Keratinocyte (primary cell): Measurements from ENCODE around the gene GTF2H4. TPM values are rescaled to one million over a fixed set of nuclear protein-coding genes. Genes with fewer than 3 reads are reported as not detected.

Experiments used
- DNase-seq: peaks from one replicate; pipeline ENCODE4 v3.0.0-alpha.2; 2011; ENCODE audit warnings: low read depth, missing footprints, low spot score
- FAIRE-seq: peaks from 2 replicates; lab custom pipeline; 2011; peaks lifted over from hg19 to GRCh38; lab: Jason Lieb, UNC
- H2AFZ ChIP-seq: 2 replicates; pipeline ENCODE4 v1.6.0; 2012; ENCODE audit warnings: low read length, control low read depth, inconsistent platforms; ENCODE audit not compliant: control insufficient read depth
- H3K27ac ChIP-seq: 2 replicates; pipeline ENCODE4 v1.5.1; 2011; ENCODE audit warnings: low read length; ENCODE audit not compliant: control insufficient read depth, insufficient read depth
- H3K27me3 ChIP-seq: 3 replicates; pipeline ENCODE4 v1.6.0; 2011; ENCODE audit warnings: low read length; ENCODE audit not compliant: control insufficient read depth, insufficient read depth; ENCODE audit errors: extremely low read depth
- H3K36me3 ChIP-seq, 2 experiments: 2 replicates in 1 of 2; 3 replicates in 1 of 2; pipeline ENCODE4 v1.5.1; 2011; ENCODE audit warnings: low read length in 2 of 2, mild to moderate bottlenecking in 1 of 2; ENCODE audit not compliant: control insufficient read depth in 2 of 2, insufficient read depth in 2 of 2; ENCODE audit errors: extremely low read depth in 1 of 2
- H3K4me1 ChIP-seq: 3 replicates; pipeline ENCODE4 v1.5.1; 2011; ENCODE audit warnings: low read length; ENCODE audit not compliant: control insufficient read depth, insufficient read depth; ENCODE audit errors: extremely low read depth
- H3K4me2 ChIP-seq: 3 replicates; pipeline ENCODE4 v1.6.0; 2011; ENCODE audit warnings: low read depth, low read length; ENCODE audit not compliant: control insufficient read depth, insufficient read depth; ENCODE audit errors: extremely low read depth
- H3K4me3 ChIP-seq, 3 experiments: fragments of 200-600 bp in 1 of 3; sonication (generic) in 1 of 3; 2 replicates in 2 of 3; 3 replicates in 1 of 3; pipeline ENCODE4 v1.5.1; 2011 to 2016; ENCODE audit warnings: low read length in 3 of 3, mild to moderate bottlenecking in 3 of 3, control low read depth in 2 of 3, inconsistent platforms in 1 of 3, low read depth in 1 of 3, mixed read lengths in 1 of 3, mixed run types in 1 of 3, moderate library complexity in 1 of 3; ENCODE audit not compliant: control insufficient read depth in 2 of 3, insufficient read depth in 2 of 3; ENCODE audit errors: extremely low read depth in 1 of 3
- H3K79me2 ChIP-seq: 2 replicates; pipeline ENCODE4 v1.6.0; 2012; ENCODE audit warnings: low read length; ENCODE audit not compliant: control insufficient read depth, insufficient read depth
- H3K9ac ChIP-seq: 3 replicates; pipeline ENCODE4 v1.6.0; 2011; ENCODE audit warnings: low read length; ENCODE audit not compliant: control insufficient read depth, insufficient read depth; ENCODE audit errors: extremely low read depth
- H3K9me1 ChIP-seq: 3 replicates; pipeline ENCODE4 v1.6.0; 2011; ENCODE audit warnings: low read length; ENCODE audit not compliant: control insufficient read depth, insufficient read depth; ENCODE audit errors: extremely low read depth
- H3K9me3 ChIP-seq: 2 replicates; pipeline ENCODE4 v1.5.1; 2012; ENCODE audit warnings: low read depth, low read length; ENCODE audit not compliant: control insufficient read depth
- H4K20me1 ChIP-seq: 3 replicates; pipeline ENCODE4 v1.6.0; 2011; ENCODE audit warnings: low read length; ENCODE audit not compliant: control insufficient read depth, insufficient read depth; ENCODE audit errors: extremely low read depth
- EZH2 ChIP-seq: IDR thresholded peaks from one replicate; pipeline ENCODE4 v1.6.1; 2012; ENCODE audit warnings: inconsistent platforms, mild to moderate bottlenecking, low read length, moderate library complexity
- dilution Hi-C: fragments of 300-500 bp; cut with MboI; formaldehyde crosslinking; loops from one replicate; pipeline ENCODE4 v1.7.0; 2020; ENCODE audit warnings: low sequenced_read_pairs; ENCODE audit not compliant: extremely low pct_ligation_motif_present
- polyA plus RNA-seq, 5 experiments: library from polyadenylated mRNA; depleted of rRNA in 3 of 5; stranded (reverse) in 3 of 5; stranded (forward) in 1 of 5; unstranded in 1 of 5; fragments of >200 nt; gene quantifications; 1 replicate in 1 of 5; 2 replicates in 3 of 5; 3 replicates in 1 of 5; pipeline versions ENCODE4 v1.2.1 to v1.2.3, GENCODE V29; 2011 to 2012; ENCODE audit warnings: missing spikeins in 2 of 5, low read depth in 1 of 5, low replicate concordance in 1 of 5
- TF ChIP-seq, protein P1 (sequence below), 3 experiments: IDR thresholded peaks in 1 of 3; conservative IDR thresholded peaks in 1 of 3; optimal IDR thresholded peaks in 1 of 3; 2 replicates in 2 of 3; 3 replicates in 1 of 3; pipeline versions ENCODE3 to v1.5.1; 2011; ENCODE audit warnings: low read length in 3 of 3, mild to moderate bottlenecking in 3 of 3, moderate library complexity in 2 of 3, control low read depth in 1 of 3, inconsistent platforms in 1 of 3; ENCODE audit not compliant: insufficient read depth in 2 of 3; ENCODE audit errors: extremely low read depth in 1 of 3

Gene GTF2H4
- polyA plus RNA-seq, 1 donor (not counting 4 experiments of a cell fraction or from before 2014, with no cell fraction given): 38.7 TPM

DNA sequence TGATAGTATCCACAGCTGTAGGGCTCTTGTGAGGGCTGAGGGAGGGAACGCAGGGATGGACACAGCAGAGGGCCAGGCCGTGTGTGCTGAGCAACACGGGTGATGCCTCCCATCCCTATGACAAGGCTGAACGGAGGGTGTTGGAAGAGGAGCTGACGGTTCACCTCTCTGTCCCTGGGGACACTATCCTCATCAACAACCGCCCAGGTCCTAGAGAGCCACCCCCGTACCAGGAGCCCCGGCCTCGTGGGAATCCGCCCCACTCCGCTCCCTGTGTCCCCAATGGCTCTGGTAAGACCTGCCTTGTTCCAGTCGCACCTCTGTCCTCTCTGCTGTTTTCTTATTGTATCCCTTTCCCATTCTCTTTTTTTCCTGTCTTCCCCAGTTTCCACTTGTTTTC is 13.6 kb upstream of the GTF2H4 start:
- Histone ChIP-seq H4K20me1 (peaks cover 18% of the 10 kb centered on the region), H3K9me3 (no peaks in the 10 kb centered on the region), H3K9me1 (peaks cover 2% of the 10 kb centered on the region), H3K9ac (no peak overlapping the region), H3K4me3 (no peak overlapping the region), H2AFZ (no peak overlapping the region), H3K4me1 (peaks cover 12% of the 10 kb centered on the region), H3K4me2 (no peak overlapping the region), H3K79me2 (peaks cover 46% of the 10 kb centered on the region), H3K27me3 (no peaks in the 10 kb centered on the region), H3K36me3 (peaks cover 73 to 76% of the 10 kb centered on the region in 2 experiments), H3K27ac (no peak overlapping the region)
- dilution Hi-C loops: no loop called here
- no peak for DNase-seq
- TF ChIP-seq, protein P1, sequence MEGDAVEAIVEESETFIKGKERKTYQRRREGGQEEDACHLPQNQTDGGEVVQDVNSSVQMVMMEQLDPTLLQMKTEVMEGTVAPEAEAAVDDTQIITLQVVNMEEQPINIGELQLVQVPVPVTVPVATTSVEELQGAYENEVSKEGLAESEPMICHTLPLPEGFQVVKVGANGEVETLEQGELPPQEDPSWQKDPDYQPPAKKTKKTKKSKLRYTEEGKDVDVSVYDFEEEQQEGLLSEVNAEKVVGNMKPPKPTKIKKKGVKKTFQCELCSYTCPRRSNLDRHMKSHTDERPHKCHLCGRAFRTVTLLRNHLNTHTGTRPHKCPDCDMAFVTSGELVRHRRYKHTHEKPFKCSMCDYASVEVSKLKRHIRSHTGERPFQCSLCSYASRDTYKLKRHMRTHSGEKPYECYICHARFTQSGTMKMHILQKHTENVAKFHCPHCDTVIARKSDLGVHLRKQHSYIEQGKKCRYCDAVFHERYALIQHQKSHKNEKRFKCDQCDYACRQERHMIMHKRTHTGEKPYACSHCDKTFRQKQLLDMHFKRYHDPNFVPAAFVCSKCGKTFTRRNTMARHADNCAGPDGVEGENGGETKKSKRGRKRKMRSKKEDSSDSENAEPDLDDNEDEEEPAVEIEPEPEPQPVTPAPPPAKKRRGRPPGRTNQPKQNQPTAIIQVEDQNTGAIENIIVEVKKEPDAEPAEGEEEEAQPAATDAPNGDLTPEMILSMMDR (optimal IDR thresholded peaks at IDR 0.05 in 1 of 3, IDR thresholded peaks at IDR 0.05 in 1 of 3, conservative IDR thresholded peaks at IDR 0.05 in 1 of 3; ENCODE audit: extremely low read depth in 1 of 3, insufficient read depth in 2 of 3, low read length in 3 of 3): no peak
- TF ChIP-seq EZH2: no peak
- no peak for FAIRE-seq

DNA sequence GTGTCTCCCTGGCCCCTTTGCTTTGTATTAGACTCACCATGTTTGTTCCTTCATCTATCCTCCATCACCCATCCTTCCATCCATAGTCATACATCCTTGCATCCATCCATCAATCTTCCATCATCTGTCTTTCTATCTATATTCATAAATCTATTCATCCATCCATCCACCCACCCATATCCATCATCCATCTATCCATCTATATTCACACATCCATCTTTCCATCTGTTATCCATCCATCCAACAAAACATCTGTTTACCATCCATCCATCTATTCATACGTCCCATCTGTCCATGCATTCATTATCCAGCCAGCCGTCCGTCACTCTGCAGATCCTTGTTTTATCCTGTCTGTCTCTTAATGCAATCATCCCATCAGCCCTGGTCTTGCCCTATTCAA is 13.1 kb upstream of the GTF2H4 start:
- Histone ChIP-seq H2AFZ (no peak overlapping the region), H3K4me1 (peaks cover 6% of the 10 kb centered on the region), H3K4me2 (no peak overlapping the region), H4K20me1 (peaks cover 13% of the 10 kb centered on the region), H3K79me2 (peaks cover 42% of the 10 kb centered on the region), H3K27me3 (no peaks in the 10 kb centered on the region), H3K4me3 (no peak overlapping the region), H3K27ac (no peak overlapping the region), H3K36me3 (peaks cover 73 to 77% of the 10 kb centered on the region in 2 experiments), H3K9me1 (no peaks in the 10 kb centered on the region), H3K9me3 (no peaks in the 10 kb centered on the region), H3K9ac (no peak overlapping the region)
- TF ChIP-seq EZH2: no peak
- TF ChIP-seq, protein P1 (optimal IDR thresholded peaks at IDR 0.05 in 1 of 3, IDR thresholded peaks at IDR 0.05 in 1 of 3, conservative IDR thresholded peaks at IDR 0.05 in 1 of 3; ENCODE audit: extremely low read depth in 1 of 3, insufficient read depth in 2 of 3, low read length in 3 of 3): no peak
- dilution Hi-C loops: no loop called here
- no peak for DNase-seq
- FAIRE-seq: no peak
